GM10266 (cell line): ENCODE results near the gene ANKLE2.

Experiments
- DNase-seq: peaks from one replicate; pipeline ENCODE4 v3.0.0; 2012; ENCODE audit errors: extremely low spot score
- CTCF ChIP-seq: IDR thresholded peaks from 2 replicates; pipeline ENCODE4 v1.5.1; 2012; ENCODE audit warnings: mild to moderate bottlenecking, low read depth; ENCODE audit not compliant: control insufficient read depth, insufficient read depth; ENCODE audit errors: missing control alignments

The ANKLE2 gene

GRCh38 chr12:132718644-132719043, 43.0 kb downstream of the ANKLE2 start:
- no peak for TF ChIP-seq CTCF
- no peak for DNase-seq

GRCh38 chr12:132717531-132718387, 43.9 kb downstream of the ANKLE2 start:
- TF ChIP-seq CTCF, result no peak
- no peak for DNase-seq

GRCh38 chr12:132717011-132717410, 44.6 kb downstream of the ANKLE2 start:
- TF ChIP-seq CTCF, result no peak
- DNase-seq, result no peak

- DNase-seq, result no peak
- no peak for TF ChIP-seq CTCF
These were observed 45.3 kb downstream of the ANKLE2 start for GRCh38 chr12:132716356-132716755.

GRCh38 chr12:132715874-132716273, 45.8 kb downstream of the ANKLE2 start:
- no peak for TF ChIP-seq CTCF
- DNase-seq, result no peak

GRCh38 chr12:132713123-132713522, 48.5 kb downstream of the ANKLE2 start:
- TF ChIP-seq CTCF, result no peak
- no peak for DNase-seq

- TF ChIP-seq CTCF, result no peak
- no peak for DNase-seq
These were observed 50.4 kb downstream of the ANKLE2 start for GRCh38 chr12:132711080-132711843.
